GM18498 (cell line): Measurements from ENCODE around the gene EYA3.
A peak's percentile ranks its signal among the peaks of the same experiment; 100 is the strongest.

ENCODE experiments used
- ATAC-seq: cut with Tn5 transposase; IDR thresholded peaks from one replicate; pipeline ENCODE4 v1.9.1; 2021; ENCODE audit warnings: mild to moderate bottlenecking, moderate library complexity; ENCODE audit not compliant: unreplicated experiment

Gene EYA3

DNA sequence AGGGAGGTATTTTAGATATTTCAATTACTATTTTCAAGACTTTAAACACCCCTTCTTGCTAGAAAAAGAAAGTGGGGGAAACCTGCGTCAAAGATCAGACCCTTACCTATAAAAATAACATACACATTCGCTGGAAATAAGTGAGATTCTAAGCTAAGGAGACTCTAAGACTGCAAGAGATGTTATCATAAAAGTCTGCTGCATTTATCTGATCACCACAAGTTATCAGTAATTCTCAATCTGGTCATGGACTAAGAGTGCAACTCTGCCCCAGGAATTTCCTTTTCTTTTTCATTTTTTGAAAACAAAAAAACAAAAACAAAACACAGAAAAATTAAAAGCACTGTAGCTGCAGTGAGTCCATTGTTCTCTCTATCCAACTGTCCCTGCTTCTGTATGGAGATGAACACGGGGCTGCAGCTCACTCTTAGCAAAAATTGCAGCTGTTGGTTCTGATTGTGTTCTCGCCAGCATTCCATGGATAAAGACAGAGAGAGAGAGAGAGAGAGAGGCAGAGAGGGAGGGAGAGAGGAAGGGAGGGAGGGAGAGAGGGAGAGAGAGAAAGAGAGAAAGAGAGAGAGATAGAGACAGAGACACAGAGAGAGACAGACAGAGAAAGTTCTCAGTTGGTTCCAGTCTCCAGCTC lies 114.5 kb downstream of the EYA3 start:
- ATAC-seq: no peak

DNA sequence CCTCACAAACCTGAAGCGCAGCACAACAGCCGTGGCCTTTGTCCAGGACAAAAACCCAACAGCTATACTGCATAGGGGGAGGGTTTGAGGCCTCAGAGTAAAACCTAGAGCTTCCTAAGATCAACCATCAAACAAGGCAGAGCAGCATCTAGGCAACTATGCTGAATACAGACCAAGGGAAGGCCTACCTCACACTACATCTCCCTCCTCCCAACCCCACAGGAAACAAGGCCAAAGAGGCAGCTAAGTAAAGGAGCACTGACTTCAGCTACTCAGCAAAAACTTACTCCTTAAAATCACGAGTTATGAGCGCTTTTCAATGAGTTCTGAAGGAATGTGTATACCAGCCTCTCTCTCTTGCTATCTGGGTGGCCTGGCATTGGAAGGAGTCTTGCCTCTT lies 116.3 kb downstream of the EYA3 start:
- ATAC-seq: no peak

DNA sequence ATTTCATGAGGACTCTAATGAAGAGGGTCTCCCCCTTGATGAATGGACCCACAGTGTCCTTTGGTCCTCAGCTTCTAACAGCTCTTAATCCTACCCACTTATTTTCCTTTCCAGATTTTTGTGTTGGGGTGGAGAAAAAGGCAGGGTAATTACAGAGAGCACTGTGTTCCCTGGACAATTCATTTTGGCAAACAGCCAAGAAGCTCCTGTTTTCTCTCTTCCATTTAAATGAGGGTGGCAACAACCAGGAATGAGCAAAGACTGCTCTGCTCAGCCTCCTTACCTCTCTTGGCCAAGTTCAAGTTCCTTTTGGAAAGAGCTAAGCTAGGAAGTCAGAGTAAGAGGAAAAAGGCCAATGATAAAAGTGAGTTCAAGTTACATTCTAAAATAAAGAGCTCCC lies 116.7 kb downstream of the EYA3 start:
- ATAC-seq: no peak

DNA sequence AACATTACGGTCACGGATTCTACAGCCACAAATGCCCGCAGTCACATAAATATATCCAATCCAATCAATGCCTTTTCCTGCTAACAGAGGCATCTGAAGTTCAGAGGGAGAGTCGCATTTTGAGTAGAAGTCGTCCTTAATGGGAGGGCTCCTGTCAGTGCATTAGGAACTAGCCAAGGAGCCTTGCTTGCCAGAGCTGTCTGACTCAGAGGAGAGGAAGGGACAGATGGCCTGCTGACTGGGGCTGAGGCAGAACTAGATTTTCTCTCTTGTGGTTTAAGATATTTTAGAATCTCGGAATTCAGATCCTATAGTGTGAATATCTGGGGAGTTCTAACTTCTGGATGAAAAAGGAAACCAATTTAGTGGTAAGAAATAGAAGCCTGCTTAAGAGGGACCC lies 118.0 kb downstream of the EYA3 start:
- ATAC-seq: no peak

DNA sequence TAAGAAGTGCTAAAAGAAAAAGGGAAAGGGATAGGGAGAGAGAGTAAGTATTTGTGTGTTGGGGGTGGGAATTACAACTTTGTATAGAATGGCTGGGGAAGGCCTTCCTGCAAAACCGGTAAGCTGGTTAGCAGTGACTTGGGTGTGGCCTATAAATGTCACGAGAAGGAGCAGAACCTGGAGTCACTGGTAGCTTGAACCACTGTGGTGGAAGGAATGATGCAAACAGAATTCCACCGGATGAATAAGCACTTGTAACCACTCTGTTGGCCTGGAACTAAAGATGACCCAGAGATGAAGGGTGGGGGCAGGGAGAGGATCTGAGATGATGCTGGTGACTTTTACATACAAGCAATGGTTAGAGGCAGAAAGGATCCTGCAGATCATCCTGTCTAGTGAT lies 119.7 kb downstream of the EYA3 start:
- ATAC-seq: no peak

DNA sequence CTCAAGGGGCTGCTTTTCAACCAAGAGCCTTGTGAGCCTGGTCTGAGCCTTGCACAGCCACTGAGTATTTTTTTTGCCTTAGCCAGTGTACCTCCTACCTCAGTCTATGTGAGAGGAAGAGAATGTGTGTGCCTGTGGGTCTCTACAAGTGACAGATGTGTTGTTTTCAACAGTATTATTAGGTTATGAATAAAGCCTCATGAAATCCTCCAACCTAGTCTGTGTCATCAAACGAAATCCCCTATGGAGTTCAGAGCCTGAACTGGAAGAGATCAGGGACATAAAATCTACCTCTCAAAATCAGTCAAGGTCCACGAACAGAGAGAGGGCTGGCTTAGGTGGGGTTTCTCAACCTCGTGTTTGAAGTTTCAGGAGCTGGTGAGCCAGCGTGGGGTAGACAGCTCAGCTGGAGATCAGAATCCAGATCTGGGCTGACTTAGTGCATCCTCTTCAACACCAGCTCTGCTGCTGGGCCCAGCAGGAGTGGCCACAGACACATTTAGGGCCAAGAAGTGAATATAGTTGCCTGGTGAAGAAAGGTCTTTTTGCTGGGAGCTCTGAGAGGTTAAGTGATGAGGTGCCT lies 120.4 kb downstream of the EYA3 start:
- no peak for ATAC-seq

DNA sequence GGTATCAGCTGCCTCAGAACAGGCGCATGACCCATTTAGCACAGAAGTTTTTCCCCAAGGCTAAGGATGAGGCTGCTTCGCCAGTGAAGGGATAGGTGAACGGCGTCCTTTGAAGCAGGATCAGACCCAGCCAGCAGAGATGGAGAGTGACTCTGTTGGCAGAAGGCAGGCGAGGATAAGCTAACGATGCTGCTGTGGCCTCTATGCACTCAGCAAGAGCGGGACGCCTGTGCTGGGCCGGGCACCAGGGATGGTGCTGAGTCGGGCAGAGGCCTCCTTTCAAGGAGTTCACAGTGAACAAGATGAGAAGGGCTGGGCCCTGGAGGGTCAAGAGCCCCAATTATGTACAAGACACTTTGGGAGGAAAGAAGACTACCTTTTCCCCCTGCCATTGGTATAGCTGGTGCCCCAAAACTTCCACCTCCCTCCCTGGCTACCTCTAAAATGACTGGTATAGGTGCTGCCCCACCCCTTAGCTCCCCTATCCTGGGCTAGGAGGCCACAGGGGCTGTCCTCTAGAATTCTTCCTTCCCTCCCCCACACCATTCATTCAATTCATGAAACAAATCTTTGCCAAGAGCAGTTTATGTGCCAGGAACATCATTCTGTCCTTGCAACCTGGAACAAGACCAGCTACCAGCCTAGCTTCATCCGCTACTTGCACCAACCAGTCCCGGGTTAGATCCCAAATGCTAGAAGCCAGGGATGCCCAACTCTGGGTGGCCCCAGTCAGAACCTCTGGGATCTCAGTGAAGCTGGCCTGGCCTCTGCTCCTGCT lies 121.1 kb downstream of the EYA3 start:
- ATAC-seq: no peak

DNA sequence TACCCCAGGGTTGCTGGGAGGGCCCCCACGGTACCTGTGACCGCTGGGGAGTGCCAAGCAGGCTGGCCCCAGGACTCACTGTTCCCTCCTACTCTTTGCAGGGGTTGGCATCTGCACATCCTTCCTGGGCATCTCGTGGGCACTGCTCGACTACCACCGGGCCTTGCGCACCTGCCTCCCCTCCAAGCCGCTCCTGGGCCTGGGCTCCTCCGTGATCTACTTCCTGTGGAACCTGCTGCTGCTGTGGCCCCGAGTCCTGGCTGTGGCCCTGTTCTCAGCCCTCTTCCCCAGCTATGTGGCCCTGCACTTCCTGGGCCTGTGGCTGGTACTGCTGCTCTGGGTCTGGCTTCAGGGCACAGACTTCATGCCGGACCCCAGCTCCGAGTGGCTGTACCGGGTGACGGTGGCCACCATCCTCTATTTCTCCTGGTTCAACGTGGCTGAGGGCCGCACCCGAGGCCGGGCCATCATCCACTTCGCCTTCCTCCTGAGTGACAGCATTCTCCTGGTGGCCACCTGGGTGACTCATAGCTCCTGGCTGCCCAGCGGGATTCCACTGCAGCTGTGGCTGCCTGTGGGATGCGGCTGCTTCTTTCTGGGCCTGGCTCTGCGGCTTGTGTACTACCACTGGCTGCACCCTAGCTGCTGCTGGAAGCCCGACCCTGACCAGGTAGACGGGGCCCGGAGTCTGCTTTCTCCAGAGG lies 121.9 kb downstream of the EYA3 start:
- no peak for ATAC-seq

DNA sequence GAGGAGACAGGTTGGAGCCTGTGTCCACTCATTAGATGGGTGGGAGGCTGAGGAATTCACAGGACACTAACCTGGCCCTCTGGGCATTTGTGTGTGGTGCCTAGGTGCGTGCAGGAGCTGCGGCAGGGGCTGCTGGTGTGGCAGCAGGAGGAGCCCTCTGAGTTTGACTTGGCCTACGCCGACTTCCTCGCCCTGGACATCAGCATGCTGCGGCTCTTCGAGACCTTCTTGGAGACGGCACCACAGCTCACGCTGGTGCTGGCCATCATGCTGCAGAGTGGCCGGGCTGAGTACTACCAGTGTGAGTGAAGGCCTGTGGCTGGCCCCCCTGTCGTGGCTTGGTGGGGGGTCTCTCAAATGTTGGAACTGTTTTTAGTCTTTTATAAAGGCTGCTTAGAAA lies 125.0 kb downstream of the EYA3 start:
- no peak for ATAC-seq

DNA sequence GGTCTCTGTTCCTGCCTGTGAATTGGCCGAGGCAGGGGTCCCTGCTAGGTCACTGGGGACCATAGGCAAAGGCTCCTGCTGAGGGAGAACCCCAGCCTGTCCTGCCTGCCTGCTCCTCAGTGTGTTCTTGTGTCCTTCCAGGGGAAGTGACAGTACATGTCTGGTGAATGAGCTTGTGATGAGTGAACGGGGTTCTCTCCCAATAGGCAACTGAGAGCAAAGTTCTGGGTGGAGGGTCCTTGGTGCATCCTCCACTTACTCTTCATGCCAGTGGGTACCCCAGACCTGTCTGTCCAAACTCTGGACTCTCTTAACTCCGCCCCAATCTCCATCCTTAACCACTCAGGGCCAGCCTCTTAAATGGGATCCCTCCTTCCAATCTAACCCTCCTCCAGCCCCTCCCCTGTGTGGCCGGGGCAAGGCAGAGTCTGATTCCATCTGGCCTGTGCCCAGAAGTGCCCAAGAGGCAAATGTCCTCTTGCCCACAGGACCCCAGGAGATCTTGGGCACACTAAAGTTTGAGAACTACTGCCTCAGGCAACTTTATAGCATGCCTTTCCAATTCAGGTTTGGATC lies 126.7 kb downstream of the EYA3 start:
- no peak for ATAC-seq

DNA sequence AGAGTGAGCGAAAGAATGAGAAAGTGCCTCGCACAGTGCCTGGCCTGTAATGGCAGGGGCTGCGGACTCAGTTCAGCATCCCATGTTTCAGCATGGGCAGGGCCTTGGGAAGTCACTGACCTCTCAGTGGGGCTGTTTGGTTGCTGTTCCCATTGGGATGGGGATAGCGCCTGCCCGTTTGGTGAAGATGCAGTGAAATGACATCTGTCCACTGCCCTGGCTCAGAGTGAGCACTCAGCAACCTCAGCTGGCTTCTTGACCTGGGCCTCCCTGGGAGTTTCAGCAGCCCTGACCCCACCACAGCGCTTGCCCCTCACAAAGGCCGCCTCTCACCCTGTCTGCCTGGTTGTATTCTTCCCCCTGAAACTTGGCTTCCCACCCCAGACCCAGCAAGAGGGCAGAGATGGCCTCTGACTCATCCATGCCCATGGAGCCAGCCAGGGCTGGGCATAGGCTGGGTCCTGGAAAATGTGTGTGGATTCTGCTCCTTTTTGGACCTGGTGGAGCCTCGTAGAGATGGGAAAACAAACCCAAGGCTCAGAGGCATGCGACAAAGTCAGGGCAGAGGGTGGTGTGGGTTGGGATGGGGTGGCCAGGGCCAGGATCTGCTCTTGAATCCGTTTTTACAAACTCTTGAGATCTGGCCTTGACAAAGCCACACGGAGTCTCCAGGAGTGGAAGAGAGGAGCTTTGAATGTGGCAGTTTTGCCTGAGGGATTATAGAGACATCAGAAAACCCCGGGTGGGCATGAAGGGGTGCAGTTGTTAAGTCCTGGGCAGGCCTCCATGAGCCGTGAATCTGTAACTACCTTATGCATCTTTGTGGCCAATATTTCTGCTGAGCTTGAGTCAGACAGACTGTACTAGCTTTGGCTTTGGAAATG lies 127.4 kb downstream of the EYA3 start:
- ATAC-seq: no peak

DNA sequence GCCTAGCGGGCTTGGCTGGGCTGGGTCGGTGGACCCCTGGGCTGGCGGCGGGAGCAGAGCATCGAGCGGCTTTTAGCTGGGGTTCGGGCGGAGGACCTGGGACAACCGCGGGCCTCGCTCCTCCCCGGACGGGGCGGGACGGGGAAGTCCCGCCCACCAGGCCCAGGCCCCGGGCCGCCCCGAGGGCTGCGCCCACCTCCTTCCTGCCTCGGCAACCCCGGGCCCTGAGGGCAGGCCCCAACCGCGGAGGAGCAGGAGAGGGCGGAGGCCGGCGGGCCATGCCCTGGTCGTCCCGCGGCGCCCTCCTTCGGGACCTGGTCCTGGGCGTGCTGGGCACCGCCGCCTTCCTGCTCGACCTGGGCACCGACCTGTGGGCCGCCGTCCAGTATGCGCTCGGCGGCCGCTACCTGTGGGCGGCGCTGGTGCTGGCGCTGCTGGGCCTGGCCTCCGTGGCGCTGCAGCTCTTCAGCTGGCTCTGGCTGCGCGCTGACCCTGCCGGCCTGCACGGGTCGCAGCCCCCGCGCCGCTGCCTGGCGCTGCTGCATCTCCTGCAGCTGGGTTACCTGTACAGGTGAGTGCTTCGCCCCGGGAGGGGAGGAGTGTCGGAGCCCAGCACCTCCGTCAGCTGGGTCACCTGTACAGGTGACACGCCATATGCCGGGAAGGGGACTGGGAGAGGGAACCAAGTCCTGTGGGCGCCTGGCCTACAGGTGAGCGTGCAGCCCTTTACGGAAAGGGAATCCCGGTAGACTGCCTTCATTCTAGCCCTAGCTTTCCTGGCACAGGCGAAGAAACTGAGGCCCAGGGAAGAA lies 128.4 kb downstream of the EYA3 start, which contains the start of gene XKR8:
XKR8 (plus strand) TSS at position 182 of the 812 bp plus-strand sequence; CDS start at position 279, 97 bp downstream.
- peak; percentile 93 for ATAC-seq

DNA sequence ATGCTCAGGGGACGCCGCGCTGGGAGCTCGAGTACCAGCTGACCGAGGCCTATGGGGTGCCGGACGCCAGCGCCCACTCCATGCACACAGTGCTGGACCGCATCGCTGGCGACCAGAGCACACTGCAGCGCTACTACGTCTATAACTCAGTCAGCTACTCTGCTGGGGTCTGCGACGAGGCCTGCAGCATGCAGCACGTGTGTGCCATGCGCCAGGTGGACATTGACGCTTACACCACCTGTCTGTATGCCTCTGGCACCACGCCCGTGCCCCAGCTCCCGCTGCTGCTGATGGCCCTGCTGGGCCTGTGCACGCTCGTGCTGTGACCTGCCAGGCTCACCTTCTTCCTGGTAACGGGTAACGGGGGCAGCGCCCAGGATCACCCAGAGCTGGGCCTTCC lies 129.9 kb downstream of the EYA3 start:
- ATAC-seq: no peak

DNA sequence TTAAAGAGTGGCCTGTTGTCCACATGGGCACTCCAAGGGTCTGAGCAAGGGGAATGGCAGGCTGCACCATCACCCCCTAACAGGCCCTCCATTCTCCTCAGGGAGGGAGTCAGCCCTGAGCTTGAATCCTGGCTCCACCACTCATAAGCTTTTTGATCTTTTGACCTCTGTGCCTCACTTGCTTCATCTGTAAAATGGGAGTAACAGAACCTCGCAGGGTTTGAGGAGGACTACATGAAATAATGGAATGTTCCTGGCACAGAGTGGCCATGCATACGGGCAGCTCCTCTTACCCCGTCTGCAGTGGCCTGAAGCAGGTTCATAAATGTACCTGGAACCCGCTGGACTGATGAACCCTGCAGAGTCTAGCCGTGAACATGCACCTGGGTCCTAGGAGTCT lies 130.8 kb downstream of the EYA3 start:
- no peak for ATAC-seq

DNA sequence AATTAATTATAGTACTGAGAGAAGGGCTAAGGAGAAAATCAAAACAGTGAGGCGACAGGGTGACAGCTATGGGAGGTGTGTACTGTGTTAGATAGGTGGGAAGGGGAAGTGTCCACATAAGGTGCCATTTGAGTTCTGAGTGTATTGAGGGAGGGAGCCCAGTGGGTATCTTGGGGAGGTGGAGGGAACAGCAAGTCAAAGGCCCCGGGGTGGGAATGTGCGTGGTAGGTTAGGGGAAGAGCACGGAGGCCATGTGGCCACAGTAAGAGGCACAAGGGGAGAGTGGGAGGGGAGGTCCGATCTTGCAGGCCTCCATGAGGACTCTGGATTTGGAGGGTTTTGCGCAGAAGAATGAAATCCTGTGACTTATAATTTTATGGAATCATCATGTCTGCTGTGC lies 131.6 kb downstream of the EYA3 start:
- no peak for ATAC-seq

DNA sequence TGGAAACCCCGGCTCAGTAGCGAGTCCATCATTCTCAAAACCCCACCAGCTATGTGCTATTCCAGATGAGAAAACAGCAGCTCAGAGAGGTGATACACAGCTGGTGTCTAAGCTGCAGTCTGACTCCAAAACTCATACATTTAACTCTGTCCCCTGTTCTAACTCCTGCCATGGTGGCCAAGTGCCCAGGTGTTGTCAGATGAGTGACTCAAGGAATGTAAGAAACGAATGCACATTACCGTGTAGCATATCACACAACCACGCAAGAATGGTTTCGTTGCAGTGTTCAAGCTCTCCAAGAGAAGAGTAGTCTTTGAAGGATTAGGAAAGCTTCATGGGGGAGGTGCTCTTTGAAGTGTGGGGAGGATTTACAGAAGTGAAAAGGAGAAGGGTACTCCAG lies 133.3 kb downstream of the EYA3 start:
- no peak for ATAC-seq

DNA sequence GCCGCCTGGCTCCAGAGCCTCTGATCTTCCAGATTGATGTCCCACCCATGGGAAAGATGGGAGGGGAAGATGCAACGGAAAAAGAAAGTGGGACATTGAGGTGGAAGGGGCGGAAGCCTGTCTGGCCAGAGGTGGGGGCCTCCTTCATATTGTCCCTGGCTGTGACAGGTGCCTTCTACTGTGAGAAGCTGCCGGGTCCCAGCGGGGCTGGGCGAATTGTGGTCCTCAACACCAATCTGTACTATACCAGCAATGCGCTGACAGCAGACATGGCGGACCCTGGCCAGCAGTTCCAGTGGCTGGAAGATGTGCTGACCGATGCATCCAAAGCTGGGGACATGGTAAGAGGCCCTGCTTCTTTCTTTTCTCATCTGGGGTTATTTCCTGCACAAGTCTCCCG lies 134.2 kb downstream of the EYA3 start:
- ATAC-seq: no peak

DNA sequence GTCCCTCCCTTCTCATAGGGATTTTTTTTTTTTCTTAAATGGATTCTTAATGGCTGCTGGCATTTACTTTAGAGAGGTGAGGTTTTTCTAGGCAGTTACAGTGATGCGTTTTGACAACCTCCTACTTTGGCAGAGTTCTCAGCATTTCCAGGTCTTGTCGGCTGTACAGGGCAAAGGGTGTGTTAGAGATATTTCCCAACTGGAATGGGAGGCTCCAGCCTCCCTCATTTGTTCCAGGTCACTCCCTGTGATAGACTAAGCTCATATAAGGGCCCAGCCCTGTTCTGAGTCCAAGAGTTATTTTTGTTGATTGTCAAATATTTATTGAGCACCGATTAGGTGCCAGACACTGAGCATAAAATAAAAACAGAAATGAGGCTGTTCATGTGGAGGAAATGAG lies 136.3 kb downstream of the EYA3 start:
- no peak for ATAC-seq

DNA sequence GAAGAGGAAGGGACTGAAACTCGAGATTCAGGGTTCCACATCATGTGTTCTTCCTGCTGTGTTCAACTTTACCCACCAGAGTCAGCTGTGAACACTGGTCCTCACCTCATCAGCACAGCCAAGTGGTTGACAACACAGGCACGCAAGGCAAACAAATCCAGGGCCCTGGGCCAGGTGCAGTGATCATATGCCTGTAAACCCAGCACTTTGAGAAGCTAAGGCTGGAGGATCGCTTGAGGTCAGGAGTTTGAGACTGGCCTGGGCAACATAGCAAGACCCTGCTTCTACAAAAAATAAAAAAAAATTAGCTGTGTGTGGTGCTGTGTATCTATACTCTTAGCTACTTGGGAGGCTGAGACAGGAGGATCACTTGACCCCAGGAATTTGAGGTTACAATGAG lies 137.0 kb downstream of the EYA3 start:
- no peak for ATAC-seq
